GM10847 (cell line): ENCODE results near the gene RAI14.

ENCODE experiments used
- POLR2A ChIP-seq: IDR thresholded peaks from 2 replicates; pipeline ENCODE4 v1.6.1; 2011; ENCODE audit not compliant: insufficient read length; ENCODE audit errors: extremely low read depth

Gene RAI14

DNA sequence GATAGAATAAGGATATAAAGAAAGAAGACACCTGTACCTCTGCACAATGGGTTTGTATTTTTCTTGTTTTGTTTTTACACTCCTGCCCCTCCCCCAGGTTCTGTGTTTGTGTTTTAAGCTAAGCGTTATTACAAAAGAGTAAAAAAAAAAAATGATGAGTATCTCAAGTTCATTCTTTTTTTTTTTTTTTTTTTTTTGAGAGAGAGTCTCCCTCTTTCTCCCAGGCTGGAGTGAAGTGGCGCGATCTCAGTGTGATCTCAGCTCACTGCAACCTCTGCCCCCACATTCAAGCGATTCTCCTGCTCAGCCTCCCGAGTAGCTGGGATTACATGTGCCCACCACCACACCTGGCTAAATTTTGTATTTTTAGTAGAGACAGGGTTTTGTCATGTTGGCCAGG lies 29.4 kb upstream of the RAI14 start:
- TF ChIP-seq POLR2A, result no peak

DNA sequence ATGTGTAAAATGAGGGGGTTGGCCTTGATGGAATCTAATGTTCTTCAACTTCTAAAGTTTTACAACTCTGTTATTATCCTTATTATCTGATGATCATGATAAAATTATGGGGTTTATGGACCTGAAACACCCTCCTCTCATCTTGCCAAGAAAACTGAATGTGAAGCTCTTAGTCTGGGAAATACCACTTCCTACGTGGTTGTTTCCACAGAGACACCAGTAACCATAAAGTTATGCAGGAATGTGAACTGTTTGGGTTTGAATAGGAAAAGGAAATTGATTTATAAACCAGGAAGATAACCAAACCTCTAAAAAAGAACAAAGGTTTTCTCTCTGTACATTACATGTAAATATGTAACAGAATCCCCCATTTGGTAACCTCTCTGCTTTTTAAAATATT lies 28.3 kb upstream of the RAI14 start:
- no peak for TF ChIP-seq POLR2A

- TF ChIP-seq POLR2A, result no peak
Observed at GRCh38 chr5:34628373-34628772, 27.8 kb upstream of the RAI14 start.

DNA sequence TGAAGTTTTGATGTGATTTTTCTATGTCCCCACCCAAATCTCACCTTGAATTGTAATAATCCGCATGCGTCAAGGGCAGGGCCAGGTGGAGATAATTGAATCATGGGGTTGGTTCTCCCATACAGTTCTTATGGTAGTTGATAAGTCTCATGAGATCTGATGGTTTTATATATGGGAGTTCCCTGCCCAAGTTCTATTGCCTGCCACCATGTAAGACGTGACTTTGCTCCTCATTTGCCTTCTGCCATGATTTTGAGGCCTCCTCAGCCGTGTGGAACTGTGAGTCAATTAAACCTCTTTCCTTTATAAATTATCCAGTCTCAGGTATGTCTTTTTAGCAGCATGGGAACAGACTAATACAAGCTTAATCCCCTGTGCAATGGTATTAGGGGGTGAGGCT lies 25.5 kb upstream of the RAI14 start:
- no peak for TF ChIP-seq POLR2A

- TF ChIP-seq POLR2A, result no peak
Observed at GRCh38 chr5:34632807-34633422, 23.2 kb upstream of the RAI14 start.

- TF ChIP-seq POLR2A, result no peak
Observed at GRCh38 chr5:34639852-34640626, 16.1 kb upstream of the RAI14 start.

DNA sequence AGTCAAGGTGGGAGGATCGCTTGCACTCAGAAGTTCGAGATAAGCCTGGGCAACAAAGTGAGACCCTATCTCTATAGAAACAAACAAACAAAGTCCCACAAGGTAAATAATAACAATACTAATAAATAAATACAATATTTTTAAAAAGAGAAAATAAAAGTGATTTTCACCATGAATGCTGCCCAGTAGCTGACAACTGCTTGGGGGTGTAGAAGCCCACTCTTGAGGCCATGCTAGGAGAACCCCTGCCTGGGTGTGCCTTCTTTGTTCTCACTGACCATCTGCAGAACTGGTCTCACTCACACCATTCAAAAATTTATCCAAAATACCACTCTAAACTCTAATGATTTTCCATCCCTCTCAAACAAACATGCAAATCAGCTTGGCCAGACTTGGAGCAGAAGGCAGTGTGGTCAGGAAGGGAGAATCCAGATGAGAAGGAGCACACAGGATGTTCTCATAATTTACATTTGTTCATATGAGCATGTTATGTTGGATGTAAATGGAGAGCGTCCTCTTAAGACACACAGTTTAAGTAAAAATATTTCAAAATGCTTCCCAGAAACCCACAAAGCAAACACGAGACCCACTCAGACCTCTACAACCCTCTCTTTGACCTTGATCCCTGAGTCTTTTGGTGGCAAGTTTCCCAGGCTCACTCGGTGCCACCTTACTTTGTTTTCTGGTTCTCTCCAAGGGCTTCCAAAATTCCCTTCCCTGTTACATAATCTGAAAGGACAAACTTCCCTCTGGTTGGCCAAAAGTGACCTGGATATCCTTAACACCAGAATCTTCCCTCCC lies 7.9 kb upstream of the RAI14 start:
- no peak for TF ChIP-seq POLR2A

DNA sequence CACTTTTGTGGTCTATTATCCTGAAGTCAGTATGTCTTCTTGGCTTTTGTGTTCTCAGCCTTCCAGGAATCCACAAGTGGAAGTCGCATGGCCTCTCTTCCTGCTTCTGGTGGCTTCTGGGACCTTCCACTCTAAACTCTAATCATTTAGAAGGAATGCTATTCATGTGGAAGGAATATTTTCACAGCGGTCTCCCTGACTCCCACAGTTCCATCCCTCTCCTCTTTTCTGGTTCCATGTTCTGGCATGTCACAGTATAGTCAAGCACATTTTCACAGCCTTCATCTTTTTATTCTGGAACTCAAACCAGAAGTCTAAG lies 7.3 kb upstream of the RAI14 start:
- no peak for TF ChIP-seq POLR2A

DNA sequence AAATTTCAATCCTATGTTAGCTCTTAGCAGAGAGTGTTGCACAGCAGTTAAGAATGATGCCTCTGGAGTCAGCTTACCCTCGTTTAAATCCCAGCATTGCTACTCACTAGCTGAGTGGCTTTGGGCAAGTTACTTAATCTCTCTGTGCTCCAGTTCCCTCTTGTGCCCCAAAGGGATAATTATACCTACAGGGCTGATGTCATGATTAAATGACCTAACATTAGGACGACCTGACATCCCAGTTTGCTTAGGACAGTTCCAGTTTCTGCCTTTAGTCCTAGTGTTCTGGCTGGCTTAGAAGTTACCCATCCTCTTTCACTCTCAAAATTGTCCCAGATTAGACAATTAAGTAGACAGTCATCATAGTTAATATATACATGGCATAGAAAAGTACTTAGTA lies 4.3 kb upstream of the RAI14 start:
- no peak for TF ChIP-seq POLR2A

DNA sequence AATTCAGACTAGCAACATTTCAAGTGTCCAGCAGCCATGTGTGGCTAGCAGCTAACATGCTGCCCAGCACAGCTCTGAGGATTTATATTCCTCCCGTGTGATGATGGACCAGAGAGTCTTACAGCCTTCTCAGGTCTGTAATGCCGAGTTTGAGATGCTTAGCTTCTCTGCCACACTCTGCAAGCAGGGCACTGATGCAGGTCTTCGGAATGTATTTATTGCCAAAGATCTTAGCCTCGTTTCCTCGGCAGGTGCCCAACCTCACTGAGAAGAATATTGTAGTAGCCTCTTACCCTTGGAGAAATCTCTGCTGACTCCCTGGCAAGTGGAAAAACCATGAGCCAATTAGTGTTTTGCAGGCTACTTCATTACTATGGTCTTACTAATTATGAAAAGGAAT lies 3.7 kb upstream of the RAI14 start:
- TF ChIP-seq POLR2A, result no peak

DNA sequence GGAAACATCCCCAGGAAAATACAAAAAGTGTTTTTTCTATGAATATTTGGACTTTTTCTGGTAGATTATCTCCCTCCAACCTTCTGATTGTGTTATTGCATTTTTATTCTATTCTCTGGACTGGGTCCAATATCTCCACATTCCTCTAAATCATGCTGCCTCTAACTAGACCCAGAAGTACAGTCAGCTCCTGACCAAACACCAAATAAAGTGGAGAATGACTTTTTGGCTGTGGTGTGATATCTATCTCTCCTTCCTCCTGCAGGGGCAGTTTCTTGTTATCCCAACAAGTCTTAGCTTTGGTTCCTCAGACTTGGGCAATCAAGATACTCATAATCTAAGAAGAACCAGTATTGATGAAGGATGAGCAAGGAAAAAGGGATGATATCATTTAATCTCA lies 3.2 kb upstream of the RAI14 start:
- TF ChIP-seq POLR2A, result no peak

DNA sequence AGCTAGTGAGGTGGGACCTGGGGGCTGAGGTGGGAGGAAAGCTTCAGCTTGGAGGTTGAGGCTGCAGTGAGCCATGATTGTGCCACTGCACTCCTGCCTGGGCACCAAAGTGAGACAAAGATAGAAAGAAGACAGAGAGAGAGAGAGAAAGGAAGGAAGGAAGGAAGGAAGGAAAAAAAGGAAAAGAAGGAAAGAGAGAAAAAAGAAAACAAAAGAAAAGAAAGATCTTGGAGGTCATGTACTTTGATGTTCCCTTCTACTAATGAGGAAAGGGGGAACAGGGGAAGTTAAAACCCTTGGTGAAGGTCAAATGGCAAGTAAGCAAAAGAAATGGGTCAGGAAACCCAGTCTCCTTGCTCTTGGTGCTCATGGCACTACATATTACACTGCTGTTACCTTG lies 2.4 kb upstream of the RAI14 start:
- no peak for TF ChIP-seq POLR2A

- no peak for TF ChIP-seq POLR2A
Observed at GRCh38 chr5:34655354-34655991, 655 bp upstream of the RAI14 start.

- no peak for TF ChIP-seq POLR2A
Observed at GRCh38 chr5:34656700-34657273, 659 bp downstream of the RAI14 start.

DNA sequence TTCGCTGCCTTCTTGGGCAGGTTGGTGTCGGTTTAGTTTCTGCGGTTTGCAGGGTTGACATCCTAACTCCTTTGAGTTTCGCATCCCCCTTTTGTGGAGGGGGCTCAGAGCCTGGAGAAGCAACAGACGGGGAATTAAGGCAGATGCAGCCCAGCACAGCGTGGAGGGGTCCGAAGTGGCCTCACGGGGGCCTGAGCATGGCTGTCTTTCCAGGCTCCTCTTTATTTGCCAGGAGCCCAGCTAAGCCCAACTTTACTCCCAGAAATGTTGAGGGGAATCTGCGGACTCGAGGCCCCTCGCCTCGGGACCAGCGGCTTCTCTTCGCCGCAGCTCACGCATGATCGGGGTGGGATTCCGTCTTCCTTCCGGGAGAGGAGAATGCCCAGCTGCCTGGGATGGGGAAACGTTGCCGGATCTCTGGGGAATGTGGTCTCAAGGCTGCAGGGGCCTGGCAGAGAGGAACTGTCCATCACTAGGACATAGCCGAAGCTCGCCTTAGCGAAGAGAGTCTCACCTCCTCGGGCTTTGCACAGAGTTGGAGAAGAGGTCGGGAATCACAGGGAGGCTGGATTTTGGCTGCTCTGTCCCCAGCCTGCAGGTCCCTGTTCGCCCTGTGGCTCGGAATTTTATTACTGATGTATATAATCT lies 1.3 kb downstream of the RAI14 start:
- no peak for TF ChIP-seq POLR2A
